Fibroblast of pulmonary artery (primary cell): ENCODE data around the gene TMEM127.

Experiments used
- DNase-seq: peaks from one replicate; pipeline ENCODE4 v3.0.0-alpha.2; 2010; ENCODE audit warnings: low read depth
- H3K4me3 ChIP-seq: replicated peaks from 2 replicates; pipeline ENCODE4 v1.5.1; 2011; ENCODE audit warnings: low read depth, mild to moderate bottlenecking, control low read depth, low read length, moderate library complexity
- CTCF ChIP-seq: IDR thresholded peaks from 2 replicates; pipeline ENCODE4 v1.5.1; 2011; ENCODE audit warnings: mild to moderate bottlenecking, control low read depth, low read length, inconsistent platforms; ENCODE audit errors: missing control alignments

The TMEM127 gene

GRCh38 chr2:96209729-96210085, 56.1 kb downstream of the TMEM127 start:
- peak overlapping the region; percentile 89 for H3K4me3 ChIP-seq
- TF ChIP-seq CTCF = no peak
- no peak for DNase-seq

GRCh38 chr2:96209011-96209728, 56.6 kb downstream of the TMEM127 start:
- no peak for DNase-seq
- TF ChIP-seq CTCF = no peak
- H3K4me3 ChIP-seq = peak overlapping the region; percentile 89

GRCh38 chr2:96208143-96209010, 57.4 kb downstream of the TMEM127 start, which contains the start of gene STARD7:
STARD7 (minus strand) TSS chr2:96208827; CDS start chr2:96208434, 393 bp downstream.
- DNase-seq = peak; percentile 98
- no peak for TF ChIP-seq CTCF
- H3K4me3 ChIP-seq = peak within 1 kb of the TSS; percentile 89

- DNase-seq = no peak
- peak overlapping the region; percentile 89 for H3K4me3 ChIP-seq
- TF ChIP-seq CTCF = no peak
Observed at GRCh38 chr2:96207774-96208142, 58.0 kb downstream of the TMEM127 start.

GRCh38 chr2:96207073-96207773, 58.6 kb downstream of the TMEM127 start:
- DNase-seq = no peak
- H3K4me3 ChIP-seq = peak overlapping the region; percentile 89
- no peak for TF ChIP-seq CTCF

GRCh38 chr2:96205888-96206287, 59.9 kb downstream of the TMEM127 start:
- H3K4me3 ChIP-seq = peak overlapping the region; percentile 23
- TF ChIP-seq CTCF = no peak
- DNase-seq = peak; percentile 41
